HG03521 (cell line): ENCODE results near the gene MCTP1.

ENCODE experiments used
- ATAC-seq: cut with Tn5 transposase; IDR thresholded peaks from one replicate; pipeline ENCODE4 v1.9.1; 2021; ENCODE audit warnings: mild to moderate bottlenecking, moderate library complexity; ENCODE audit not compliant: unreplicated experiment

MCTP1 gene

GRCh38 chr5:95130941-95131340, 154.0 kb downstream of the MCTP1 start:
- ATAC-seq, result no peak

- ATAC-seq, result no peak
Observed at GRCh38 chr5:95124731-95125130, 160.2 kb downstream of the MCTP1 start.

- ATAC-seq, result no peak
Observed at GRCh38 chr5:95124101-95124500, 160.8 kb downstream of the MCTP1 start.

GRCh38 chr5:95114902-95115301, 170.0 kb downstream of the MCTP1 start:
- ATAC-seq, result no peak

GRCh38 chr5:95114305-95114704, 170.6 kb downstream of the MCTP1 start:
- ATAC-seq, result no peak

- no peak for ATAC-seq
Observed at GRCh38 chr5:95113489-95113888, 171.4 kb downstream of the MCTP1 start.

- no peak for ATAC-seq
Observed at GRCh38 chr5:95111141-95111540, 173.8 kb downstream of the MCTP1 start.

- no peak for ATAC-seq
Observed at GRCh38 chr5:95110118-95110517, 174.8 kb downstream of the MCTP1 start.

- ATAC-seq, result no peak
Observed at GRCh38 chr5:95107138-95107537, 177.8 kb downstream of the MCTP1 start.

- ATAC-seq, result no peak
Observed at GRCh38 chr5:95105638-95106037, 179.3 kb downstream of the MCTP1 start.

GRCh38 chr5:95102687-95103086, 182.2 kb downstream of the MCTP1 start:
- ATAC-seq, result peak; percentile 92

- no peak for ATAC-seq
Observed at GRCh38 chr5:95102080-95102479, 182.8 kb downstream of the MCTP1 start.

GRCh38 chr5:95100551-95100950, 184.3 kb downstream of the MCTP1 start:
- ATAC-seq, result no peak

GRCh38 chr5:95098012-95098411, 186.9 kb downstream of the MCTP1 start:
- ATAC-seq, result no peak

- no peak for ATAC-seq
Observed at GRCh38 chr5:95093211-95093610, 191.7 kb downstream of the MCTP1 start.

GRCh38 chr5:95090774-95091173, 194.1 kb downstream of the MCTP1 start:
- ATAC-seq, result no peak

GRCh38 chr5:95087816-95088317, 197.0 kb downstream of the MCTP1 start:
- ATAC-seq, result peak; percentile 66

- peak; percentile 30 for ATAC-seq
Observed at GRCh38 chr5:95086927-95087815, 197.7 kb downstream of the MCTP1 start.

GRCh38 chr5:95084757-95085156, 200.1 kb downstream of the MCTP1 start:
- ATAC-seq, result no peak

GRCh38 chr5:95083606-95084005, 201.3 kb downstream of the MCTP1 start:
- no peak for ATAC-seq

- no peak for ATAC-seq
Observed at GRCh38 chr5:95081982-95082381, 202.9 kb downstream of the MCTP1 start.

GRCh38 chr5:95081500-95081960, 203.4 kb downstream of the MCTP1 start:
- ATAC-seq, result peak; percentile 79
